COLO668 (cell line): ENCODE data around the gene RPS6KA6.

Experiments
- DNase-seq: peaks from one replicate; lab custom pipeline; 2025; ENCODE audit not compliant: unreplicated experiment; lab: John Stamatoyannopoulos, UW

The RPS6KA6 gene

DNA sequence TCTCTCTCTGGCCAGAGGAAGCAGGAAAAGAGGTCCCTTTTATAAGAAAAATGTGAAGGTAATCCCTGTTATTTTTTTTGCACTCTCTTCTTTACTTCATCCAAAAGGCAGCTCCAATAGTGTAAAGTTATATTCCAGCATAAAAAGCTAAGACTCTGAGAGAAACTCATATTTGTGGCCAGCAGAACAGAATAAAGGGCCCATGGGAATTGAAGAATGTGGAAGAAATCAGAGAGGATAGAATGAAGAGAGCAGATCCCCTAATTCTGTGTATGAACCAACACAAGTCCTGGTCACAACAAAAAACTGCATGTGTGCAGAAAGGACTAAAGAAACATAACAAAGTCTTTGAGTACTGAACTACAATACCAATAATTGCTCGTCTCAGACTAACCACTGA, 22.3 kb downstream of the RPS6KA6 start:
- no peak for DNase-seq

DNA sequence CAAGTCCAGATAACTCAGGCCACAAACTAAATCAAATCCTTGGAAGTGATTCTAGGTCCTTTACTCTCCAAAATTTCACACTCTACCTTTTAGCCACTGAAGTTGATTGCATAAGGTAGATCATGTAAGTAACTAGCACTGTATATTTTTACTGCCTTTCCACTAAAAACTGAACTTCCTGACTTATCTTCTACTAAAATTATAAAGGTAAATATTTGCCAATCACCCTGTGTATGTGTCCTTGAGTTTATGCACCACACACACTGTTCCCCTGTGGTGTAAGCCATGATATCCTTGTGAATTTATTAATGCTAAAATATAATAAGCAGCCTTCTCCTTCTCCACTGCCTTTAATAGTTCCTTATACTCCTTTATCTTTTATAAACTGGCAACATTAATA, 25.6 kb downstream of the RPS6KA6 start:
- no peak for DNase-seq

DNA sequence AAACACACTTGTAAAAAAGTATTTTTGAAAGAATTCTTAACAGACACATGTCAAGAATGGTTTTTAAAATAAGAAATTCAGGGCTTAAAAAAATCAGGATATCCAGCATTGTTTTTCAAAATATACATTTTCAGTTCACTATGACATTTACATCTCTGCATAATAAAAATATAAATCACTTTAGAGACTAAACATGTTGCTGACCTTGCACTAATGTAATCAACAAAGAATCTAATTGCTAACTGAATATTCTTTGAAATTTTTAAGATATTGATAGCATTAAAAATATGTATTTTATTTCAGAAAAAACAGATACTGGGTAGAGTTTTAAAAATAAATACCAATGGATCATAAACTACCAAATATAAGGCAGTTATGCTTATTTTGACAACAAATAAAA, 26.4 kb downstream of the RPS6KA6 start:
- no peak for DNase-seq

DNA sequence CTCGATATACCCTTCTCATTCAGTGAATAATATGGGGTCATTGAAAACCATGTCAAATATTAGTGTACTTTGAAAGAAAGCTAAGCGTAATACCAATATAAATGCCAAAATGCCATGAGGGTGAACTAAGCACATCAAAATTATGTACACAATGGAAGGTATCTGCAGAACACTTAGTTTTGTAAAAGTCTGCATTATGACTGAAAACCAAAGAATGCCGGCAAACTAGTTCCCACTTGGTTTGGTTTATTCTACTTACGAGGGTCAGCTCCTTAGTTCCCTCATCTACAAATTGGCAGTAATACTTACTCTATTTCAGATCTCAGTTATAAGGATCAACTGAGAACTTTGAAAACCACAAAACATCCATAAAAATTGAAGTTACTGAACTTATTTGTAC, 27.3 kb downstream of the RPS6KA6 start:
- no peak for DNase-seq

DNA sequence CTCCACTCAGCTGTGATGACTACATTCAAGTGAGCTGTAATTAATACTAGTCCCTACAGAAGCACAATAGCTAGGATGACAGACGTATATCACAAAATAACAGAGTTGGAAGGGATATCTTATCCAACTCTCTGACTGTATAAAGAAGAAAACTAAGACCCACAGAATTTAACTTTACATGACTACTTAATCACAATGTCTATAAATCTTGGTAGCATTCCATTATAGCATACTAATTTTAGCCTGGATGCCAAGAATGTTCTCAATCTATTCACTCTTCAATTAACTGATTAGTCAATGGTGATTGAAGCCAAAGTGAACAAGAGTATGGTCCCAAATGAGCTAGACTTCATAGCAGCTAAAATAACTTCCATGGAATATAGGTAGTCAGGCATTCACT, 31.2 kb downstream of the RPS6KA6 start:
- no peak for DNase-seq

DNA sequence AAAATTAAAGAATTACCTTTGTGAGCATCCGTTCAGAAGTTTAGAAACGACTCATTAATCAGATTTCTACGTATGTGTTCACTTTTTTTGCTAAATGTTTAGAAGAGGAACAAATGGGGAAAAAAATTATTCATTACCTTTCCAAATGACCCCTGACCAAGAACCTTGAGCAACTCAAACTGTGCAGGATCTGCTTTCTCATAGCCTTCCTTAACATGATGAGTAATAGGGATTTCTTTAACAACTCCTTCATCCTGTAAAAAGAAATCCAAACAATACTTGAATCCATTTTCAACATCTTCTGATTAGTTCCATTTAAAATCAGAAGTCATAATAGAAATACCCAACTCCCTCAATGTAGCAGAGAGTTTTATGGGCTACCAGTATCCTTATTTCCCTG, 32.1 kb downstream of the RPS6KA6 start:
- DNase-seq = no peak

DNA sequence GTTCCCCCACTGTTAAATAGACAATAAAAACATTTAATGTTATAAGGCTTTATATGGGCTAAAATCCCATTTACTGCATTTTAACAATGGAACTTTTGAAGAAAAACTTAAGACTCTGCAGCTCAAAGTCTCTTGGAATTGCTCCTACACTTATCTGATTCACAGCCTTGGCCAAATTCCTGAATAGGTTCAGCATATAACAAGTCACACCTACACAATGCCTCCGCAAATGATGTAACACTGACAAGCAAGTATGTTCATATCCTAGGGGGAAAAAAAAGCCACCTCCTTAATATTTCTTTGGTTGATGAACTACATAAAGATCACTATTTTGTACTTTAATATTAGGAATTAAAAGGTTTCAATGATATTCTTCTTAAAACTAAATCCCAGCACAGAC, 34.5 kb downstream of the RPS6KA6 start:
- no peak for DNase-seq

DNA sequence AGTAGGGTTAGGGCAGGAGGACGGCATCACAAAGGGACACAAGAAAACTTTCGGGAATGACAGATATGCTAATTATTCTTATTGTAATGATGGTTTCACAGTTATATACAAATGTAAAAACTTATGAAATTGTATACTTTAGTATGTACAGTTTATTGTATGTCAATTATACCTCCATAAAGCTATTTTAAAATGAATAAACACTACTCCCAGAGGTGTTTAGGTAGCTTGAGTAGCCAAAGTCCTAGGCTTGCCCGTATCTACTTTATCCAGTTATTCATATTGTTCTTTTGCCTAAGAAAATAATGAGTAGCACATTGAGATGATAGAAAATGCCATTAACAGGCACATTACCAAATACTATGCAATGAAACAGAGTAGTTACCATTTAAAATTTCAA, 43.0 kb downstream of the RPS6KA6 start:
- no peak for DNase-seq

DNA sequence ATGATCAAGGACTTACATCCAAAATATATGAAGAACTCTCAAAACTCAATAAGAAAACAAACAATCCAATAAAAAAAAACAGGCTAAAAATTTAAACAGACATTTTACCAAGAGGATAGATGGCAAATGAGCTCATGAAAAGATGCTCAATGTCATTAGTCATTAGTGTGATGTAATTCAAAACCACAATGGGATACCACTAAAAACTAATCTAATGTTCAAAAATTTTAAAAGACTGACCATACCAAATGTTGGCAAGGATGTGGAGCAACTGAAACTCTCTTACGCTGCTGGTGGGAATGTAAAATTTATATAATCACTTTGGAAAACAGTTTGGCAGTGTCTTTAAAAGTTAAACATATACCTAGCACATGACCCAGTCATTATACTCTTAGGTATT, 43.7 kb downstream of the RPS6KA6 start:
- DNase-seq = no peak

DNA sequence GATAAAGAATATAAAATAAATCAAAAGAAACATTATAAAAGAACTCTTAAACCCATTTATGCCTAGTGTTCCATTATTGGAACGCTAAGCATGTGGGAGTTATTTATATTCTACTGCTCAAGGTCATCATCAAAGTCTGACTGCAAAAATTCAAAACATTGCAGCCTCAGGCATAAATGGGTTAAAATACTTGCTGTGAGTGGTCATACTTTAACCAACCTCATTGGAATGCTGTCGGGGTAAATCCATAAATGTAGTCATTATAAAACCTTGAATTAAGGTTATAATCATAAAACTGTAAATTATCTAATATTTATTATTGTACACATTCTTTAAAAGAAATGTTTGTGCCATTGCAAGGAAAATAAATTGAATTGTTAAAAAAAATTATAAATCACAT, 55.0 kb downstream of the RPS6KA6 start:
- DNase-seq = no peak

DNA sequence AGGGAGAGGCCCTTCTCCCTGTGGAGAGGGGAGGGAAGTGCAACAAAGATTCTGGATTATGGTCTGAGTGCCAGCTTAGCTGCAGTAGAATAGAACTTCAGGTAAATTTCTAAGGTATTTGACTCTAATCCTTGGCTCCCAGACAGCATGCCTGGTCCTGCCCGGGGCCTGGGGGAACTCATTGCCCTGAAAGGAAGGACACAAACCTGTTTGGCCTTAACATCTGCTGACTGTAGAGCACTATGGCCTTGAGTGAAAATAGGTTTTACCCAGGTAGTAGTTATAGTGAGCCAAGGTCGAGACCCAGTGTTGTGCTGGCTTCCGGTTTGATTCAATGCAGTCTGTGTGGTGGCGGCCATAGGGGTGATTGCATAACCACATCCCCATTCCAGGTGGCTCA, 64.4 kb downstream of the RPS6KA6 start:
- no peak for DNase-seq

DNA sequence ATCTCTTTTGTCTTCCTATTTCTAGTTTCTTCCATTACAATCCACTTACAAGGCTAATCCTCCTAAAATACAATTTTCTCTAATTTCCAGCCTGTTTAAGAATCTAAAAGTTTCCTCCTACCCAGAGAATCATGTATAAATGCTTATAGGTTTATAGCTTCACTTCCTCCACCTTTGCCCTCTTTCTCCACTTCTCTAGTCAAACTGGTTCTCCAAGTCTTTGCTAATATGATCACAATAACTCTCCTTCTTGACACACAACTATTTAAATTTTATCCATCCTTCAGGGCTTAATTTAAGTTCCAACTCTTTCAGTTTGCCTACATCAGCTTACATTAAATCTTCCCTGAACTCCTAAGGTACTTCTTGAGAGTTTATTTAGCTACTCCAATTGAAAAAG, 69.2 kb downstream of the RPS6KA6 start:
- no peak for DNase-seq

DNA sequence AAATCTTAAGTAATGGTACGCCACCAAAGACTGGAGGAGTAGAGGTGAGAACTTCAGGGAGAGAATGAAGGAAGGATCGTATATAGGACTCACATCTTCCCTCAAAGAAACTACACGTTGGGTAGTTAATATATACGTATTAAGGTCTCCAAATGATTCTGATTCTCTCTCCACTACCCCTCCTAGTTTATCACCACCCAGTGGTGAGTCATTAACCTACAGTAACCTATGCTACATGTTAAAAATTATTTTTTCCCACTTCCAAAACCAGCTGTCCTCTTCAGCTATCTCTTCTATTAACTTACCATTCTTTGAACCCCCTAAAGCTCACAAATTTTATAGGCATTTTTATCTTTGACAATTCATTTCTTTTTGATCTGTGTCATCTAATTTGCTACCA, 69.7 kb downstream of the RPS6KA6 start:
- DNase-seq = no peak

DNA sequence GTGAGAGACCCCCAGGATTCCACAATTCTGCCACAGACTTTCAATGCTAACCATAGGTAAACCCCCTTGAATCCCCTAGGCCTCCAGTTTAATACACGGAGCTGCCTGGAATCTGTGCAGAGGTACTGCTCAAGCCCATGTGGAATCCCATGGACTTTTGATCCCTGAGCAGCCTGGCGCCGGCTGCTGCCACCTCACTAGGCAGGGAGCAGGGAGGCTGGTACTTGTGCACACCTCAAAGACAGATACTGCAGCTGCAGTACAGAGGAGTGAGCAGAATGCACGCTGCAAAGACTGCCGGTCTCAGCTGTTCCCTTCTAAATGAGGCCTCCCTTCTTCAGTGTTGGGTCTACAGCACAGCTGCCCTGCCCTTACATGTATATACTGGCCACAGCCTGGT, 79.4 kb downstream of the RPS6KA6 start:
- no peak for DNase-seq

DNA sequence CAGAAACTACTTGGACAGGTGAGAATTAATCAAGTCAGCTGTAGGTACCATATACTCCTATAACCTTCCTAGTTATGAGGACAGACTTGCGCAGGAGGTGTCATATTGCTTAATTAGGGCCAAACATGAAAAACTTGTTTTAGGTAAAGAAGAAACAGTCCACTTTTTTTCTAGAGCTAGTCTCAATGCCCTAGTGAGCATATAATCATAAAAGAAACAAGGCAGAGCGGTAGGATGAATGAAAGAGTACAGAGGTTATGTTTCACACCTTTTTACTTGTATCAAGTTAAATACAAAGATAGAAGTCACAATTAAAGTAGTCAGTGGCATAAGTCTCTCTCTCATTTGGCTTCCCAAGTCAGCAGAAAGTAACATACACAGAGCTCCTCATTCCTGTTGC, 88.9 kb downstream of the RPS6KA6 start:
- no peak for DNase-seq

DNA sequence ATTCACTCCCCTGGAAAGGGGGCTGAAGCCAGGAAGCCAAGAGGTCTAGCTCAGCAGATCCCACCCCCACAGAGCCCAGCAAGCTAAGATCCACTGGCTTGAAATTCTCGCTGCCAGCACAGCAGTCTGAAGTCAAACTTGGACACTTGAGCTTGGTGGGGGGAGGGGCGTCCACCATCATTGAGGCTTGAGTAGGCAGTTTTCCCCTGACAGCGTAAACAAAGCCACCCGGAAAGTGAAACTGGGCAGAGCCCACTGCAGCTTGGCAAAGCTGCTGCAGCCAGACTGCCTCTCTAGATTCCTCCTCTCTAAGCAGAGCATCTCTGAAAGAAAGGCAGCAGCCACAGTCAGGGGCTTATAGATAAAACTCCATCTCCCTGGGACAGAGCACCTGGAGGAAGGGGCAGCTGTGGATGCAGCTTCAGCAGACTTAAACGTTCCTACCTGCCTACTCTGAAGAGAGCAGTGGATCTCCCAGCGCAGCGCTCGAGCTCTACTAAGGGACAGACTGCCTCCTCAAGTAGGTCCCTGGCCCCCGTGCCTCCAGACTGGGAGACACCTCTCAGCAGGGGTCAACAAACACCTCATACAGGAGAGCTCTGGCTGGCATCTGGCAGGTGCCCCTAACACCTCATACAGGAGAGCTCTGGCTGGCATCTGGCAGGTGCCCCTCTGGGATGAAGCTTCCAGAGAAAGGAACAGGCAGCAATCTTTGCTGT, 108.4 kb downstream of the RPS6KA6 start:
- peak; percentile 5 for DNase-seq

DNA sequence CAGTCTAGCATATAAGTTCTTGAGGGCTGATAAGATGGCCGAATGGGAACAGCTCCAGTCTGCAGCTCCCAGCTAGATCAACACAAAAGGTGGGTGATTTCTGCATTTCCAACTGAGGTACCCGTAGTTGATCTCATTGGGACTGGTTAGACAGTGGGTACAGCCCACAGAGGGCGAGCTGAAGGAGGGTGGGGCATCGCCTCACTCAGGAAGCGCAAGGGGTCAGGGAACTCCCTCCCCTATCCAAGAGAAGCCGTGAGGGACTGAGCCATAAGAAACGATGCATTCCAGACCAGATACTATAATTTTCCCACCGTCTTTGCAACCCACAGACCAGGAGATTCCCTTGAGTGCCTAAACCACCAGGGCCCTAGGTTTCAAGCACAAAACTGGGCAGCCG, 109.0 kb downstream of the RPS6KA6 start:
- DNase-seq = no peak

DNA sequence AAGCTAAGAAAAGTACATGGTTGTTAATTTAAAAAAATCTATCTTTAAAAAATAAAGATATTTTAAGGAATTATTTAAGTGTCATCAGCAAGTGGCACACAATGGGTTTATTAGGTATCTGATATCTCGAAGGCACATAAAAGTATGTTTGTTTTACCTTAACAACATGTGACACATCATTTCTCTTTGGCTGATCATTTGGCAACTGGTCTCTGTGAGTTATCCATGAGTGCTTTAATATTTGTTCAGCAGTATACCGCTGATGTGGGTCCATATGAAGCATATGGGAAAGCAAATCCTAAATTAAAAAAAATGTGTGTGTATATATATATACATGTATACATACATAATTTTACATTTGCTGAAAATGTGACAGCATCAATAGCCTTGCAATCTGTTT, 123.2 kb downstream of the RPS6KA6 start:
- no peak for DNase-seq

DNA sequence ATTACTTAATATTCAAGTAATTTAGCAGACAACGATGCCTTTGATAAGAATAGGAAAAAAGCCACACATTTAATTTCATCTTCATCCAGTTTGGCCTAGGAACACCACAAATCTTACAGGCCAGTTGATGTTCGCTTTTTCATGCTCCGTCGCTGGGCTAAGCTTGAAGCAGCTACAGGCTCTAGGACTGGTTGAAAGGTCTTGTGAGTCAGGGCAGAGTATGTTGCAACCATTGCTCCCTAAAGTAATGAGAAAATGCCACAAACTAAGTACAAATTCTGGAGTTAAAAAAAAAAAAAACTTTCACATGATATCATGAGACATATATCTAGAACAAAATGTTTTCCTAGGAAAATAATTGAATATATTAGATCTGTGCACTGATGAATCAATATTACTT, 123.8 kb downstream of the RPS6KA6 start:
- DNase-seq = no peak

DNA sequence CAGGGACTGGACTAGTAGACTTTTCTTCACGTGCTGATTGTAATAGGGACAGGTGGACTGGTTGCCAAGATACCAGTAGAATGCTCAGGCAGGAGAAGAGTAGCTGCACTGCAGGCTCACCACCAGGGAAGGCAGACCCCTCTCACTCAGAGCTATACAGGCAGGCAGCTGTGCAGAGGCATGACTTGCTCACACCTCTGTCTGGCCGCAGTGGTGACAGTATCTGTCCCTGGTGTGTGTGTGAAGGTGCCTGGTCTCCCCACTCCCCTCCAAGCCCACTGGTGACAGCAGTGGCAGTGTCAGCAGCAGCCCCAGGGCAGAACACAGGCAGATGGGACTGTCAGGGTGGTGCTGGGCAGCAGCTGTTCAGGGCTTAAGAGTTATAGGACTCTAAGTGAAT, 140.7 kb downstream of the RPS6KA6 start:
- no peak for DNase-seq

DNA sequence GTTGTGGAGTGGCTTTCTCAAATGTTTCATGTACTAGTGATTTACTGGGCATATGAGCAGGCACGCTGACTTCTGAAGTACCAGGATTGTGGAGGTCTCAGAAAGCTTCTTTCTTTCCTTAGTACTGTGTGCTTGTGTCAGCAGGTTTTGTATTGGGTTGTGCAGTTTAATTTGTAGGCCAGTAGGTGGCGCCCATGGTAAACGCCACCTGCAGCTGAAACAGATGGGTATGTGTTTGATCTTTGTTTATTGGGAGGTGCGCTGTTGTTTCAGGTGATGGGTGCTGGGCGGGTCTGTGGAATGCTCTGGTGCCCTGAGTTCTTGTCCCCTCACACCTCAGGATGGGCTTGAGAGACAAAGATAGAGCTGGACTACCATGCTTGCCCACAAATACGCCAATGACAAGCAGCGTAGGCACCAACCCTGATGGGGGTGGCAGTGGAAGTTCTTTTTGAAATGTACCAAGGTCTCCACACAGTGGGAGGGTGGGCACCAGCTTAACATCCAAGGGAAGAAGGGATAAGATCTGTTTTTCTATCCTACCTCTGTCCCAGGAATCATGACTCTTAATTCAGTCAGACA, 141.5 kb downstream of the RPS6KA6 start:
- peak; percentile 15 for DNase-seq

DNA sequence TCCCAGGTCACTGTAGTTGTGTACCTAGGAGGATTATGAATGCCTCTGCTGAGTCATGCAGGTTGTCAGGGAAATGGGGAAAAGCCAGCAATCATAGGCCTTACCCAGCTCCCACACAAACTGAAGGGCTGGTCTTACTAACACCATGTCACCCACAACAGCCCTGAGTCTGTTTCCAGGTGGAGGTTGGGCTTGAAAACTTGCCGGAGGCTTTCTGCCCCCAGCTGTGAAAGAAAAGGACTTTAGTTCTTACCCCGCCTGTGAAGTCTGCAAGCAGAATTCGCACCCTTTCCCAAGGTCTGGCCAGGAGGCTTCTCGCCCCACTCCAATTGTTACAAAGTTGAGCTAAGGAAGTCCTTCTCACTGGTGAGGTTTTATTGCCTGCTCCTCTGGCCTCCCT, 143.9 kb downstream of the RPS6KA6 start:
- no peak for DNase-seq
